B cell (primary cell): ENCODE data around the gene CACNG7. TPM values are rescaled to one million over a fixed set of nuclear protein-coding genes. Genes with fewer than 3 reads are reported as not detected.

Experiments used
- ATAC-seq: fragments of 200-7000 bp; cut with Tn5 transposase; one replicate; pipeline ENCODE4 v1.10.0; 2021; ENCODE audit warnings: low read depth, mild to moderate bottlenecking, moderate number of reproducible peaks, moderate library complexity
- CTCF ChIA-PET: fragments of 350-600 bp; sonication (Branson Sonifier 250); formaldehyde crosslinking; loops from one replicate; lab custom pipeline; 2021; ENCODE audit warnings: antibody characterized with exemption, inconsistent platforms; lab: Charles Lee
- POLR2A ChIA-PET: fragments of 350-600 bp; sonication (Branson Sonifier 250); formaldehyde crosslinking; loops from one replicate; lab custom pipeline; 2021; ENCODE audit warnings: antibody characterized with exemption; lab: Charles Lee
- DNase-seq: peaks from one replicate; pipeline ENCODE4 v3.0.0; 2013
- H2AFZ ChIP-seq: 2 replicates; pipeline ENCODE4 v1.6.1; 2012; ENCODE audit warnings: mild to moderate bottlenecking, low read depth, low read length; ENCODE audit not compliant: insufficient read depth, poor library complexity, severe bottlenecking
- H3K27ac ChIP-seq, 2 donors: 1 replicate in 1 of 2; 2 replicates in 1 of 2; pipeline ENCODE4 v1.5.1; 2012 to 2013; ENCODE audit warnings: low read length in 2 of 2, mild to moderate bottlenecking in 2 of 2, moderate library complexity in 1 of 2
- H3K27me3 ChIP-seq, 4 experiments: fragments of 200-600 bp in 1 of 4; sonication (generic) in 1 of 4; replicated peaks in 1 of 4; 1 replicate in 2 of 4; 2 replicates in 2 of 4; pipeline versions ENCODE4 v1.6.1 to v1.7.0; 2013 to 2016; ENCODE audit warnings: low read length in 3 of 4, mild to moderate bottlenecking in 2 of 4, mixed read lengths in 1 of 4, moderate library complexity in 1 of 4; ENCODE audit not compliant: insufficient read depth in 4 of 4, control insufficient read depth in 3 of 4; ENCODE audit errors: control extremely low read depth in 1 of 4
- H3K36me3 ChIP-seq, 2 experiments: replicated peaks in 1 of 2; 1 replicate in 1 of 2; 2 replicates in 1 of 2; pipeline versions ENCODE4 v1.6.1 to v1.7.1; 2013; ENCODE audit warnings: low read length in 1 of 2; ENCODE audit not compliant: insufficient read depth in 2 of 2, control insufficient read depth in 1 of 2; ENCODE audit errors: control extremely low read depth in 1 of 2, extremely low read depth in 1 of 2
- H3K4me1 ChIP-seq, 2 donors: fragments of 200-600 bp in 1 of 2; sonication (generic) in 1 of 2; 1 replicate in 1 of 2; 2 replicates in 1 of 2; pipeline versions ENCODE4 v1.5.1 to v1.6.1; 2013 to 2017; ENCODE audit warnings: low read length in 2 of 2; ENCODE audit not compliant: control insufficient read depth in 2 of 2, insufficient read depth in 2 of 2
- H3K4me2 ChIP-seq: replicated peaks from 2 replicates; pipeline ENCODE3; 2012; ENCODE audit warnings: mild to moderate bottlenecking, low read depth, low read length; ENCODE audit not compliant: poor library complexity, severe bottlenecking
- H3K4me3 ChIP-seq, 5 experiments: fragments of 200-600 bp in 1 of 5; sonication (generic) in 1 of 5; 1 replicate in 3 of 5; 2 replicates in 2 of 5; pipeline versions ENCODE4 v1.5.1 to v1.7.0; 2011 to 2016; ENCODE audit warnings: low read length in 4 of 5, mild to moderate bottlenecking in 4 of 5, low read depth in 2 of 5, control low read depth in 1 of 5, moderate library complexity in 1 of 5; ENCODE audit not compliant: insufficient read depth in 1 of 5; ENCODE audit errors: control extremely low read depth in 1 of 5, extremely low read depth in 1 of 5
- H3K79me2 ChIP-seq: fragments of 200-600 bp; sonication (generic); one replicate; pipeline ENCODE4 v1.6.0; 2016; ENCODE audit warnings: low read length; ENCODE audit not compliant: control insufficient read depth, insufficient read depth
- H3K9ac ChIP-seq: fragments of 200-600 bp; sonication (generic); 2 replicates; pipeline ENCODE4 v1.6.1; 2017; ENCODE audit warnings: mild to moderate bottlenecking, low read length, moderate library complexity
- H3K9me3 ChIP-seq, 3 donors: one replicate each; pipeline versions ENCODE4 v1.6.1 to v1.7.1; 2013; ENCODE audit warnings: low read length in 2 of 3; ENCODE audit not compliant: control insufficient read depth in 2 of 3, insufficient read depth in 1 of 3; ENCODE audit errors: control extremely low read depth in 1 of 3
- H4K20me1 ChIP-seq: 2 replicates; pipeline ENCODE4 v1.6.0; 2012; ENCODE audit warnings: mild to moderate bottlenecking, low read length; ENCODE audit not compliant: insufficient read depth, control insufficient read depth, poor library complexity, severe bottlenecking
- H3K27ac Mint-ChIP-seq: one replicate; pipeline ENCODE4 v1.8.0; 2021; ENCODE audit warnings: mixed read lengths
- H3K27me3 Mint-ChIP-seq: one replicate; pipeline ENCODE4 v1.8.0; 2021; ENCODE audit warnings: mixed read lengths
- H3K4me1 Mint-ChIP-seq: one replicate; pipeline ENCODE4 v1.8.0; 2021; ENCODE audit warnings: mixed read lengths
- H3K4me3 Mint-ChIP-seq: one replicate; pipeline ENCODE4 v1.8.0; 2021; ENCODE audit warnings: mixed read lengths
- H3K9me3 Mint-ChIP-seq: one replicate; pipeline ENCODE4 v1.8.0; 2022; ENCODE audit warnings: mixed read lengths; ENCODE audit not compliant: insufficient read depth
- EZH2 ChIP-seq: IDR thresholded peaks from 2 replicates; pipeline ENCODE4 v1.6.1; 2012; ENCODE audit warnings: borderline replicate concordance, low read depth, mild to moderate bottlenecking, moderate library complexity, low read length; ENCODE audit not compliant: insufficient read depth, poor library complexity, severe bottlenecking
- WGBS: methylation state at CpG from one replicate; pipeline ENCODE4 v1.1.5; 2013; ENCODE audit warnings: missing lambda C conversion rate; ENCODE audit not compliant: insufficient coverage; 5-methylcytosine and 5-hydroxymethylcytosine counted together
- intact Hi-C: fragments of 100-400 bp; cut with micrococcal nuclease; formaldehyde crosslinking; loops from one replicate; pipeline ENCODE4 v1.10.0; 2022
- polyA plus RNA-seq: library from polyadenylated mRNA; depleted of rRNA; stranded (reverse); fragments of >200 nt; gene quantifications from 2 replicates; pipeline ENCODE4 v1.2.3, GENCODE V29; 2012
- total RNA-seq, 2 donors: library from RNA; stranded (reverse); fragments of 120-200 nt in 1 of 2; gene quantifications; 1 replicate in 1 of 2; 2 replicates in 1 of 2; pipeline versions ENCODE4 v1.2.3 to v1.2.4, GENCODE V29; 2013 to 2022
- TF ChIP-seq, protein P1 (sequence below): fragments of 200-600 bp; IDR thresholded peaks from one replicate; pipeline ENCODE4 v1.8.0; 2022; ENCODE audit warnings: antibody characterized with exemption, mild to moderate bottlenecking

Gene CACNG7
- total and polyA plus RNA-seq, 2 donors (not counting 1 experiment from before 2014, with no cell fraction given) = not detected

DNA sequence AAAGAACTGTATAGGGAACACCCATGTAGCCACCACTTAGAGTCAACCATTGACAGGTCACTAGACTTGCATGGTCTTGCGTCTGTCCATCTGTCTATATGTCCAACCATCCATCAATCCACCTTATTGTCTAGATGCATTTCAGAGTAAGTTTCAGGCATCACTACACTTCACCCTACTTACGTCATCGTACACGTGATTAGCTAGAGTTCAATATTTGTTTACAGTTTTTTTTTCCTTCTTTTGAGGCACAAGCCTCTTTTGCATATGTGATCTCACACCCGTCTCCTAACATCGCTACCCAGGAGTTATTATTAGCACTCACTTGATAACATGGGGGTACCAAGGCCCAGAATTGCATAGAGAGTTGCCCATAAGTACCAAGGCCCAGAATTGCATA lies 6.9 kb downstream of the CACNG7 start:
- peaks cover 2% of the 10 kb centered on the region for H3K4me1 Mint-ChIP-seq
- intact Hi-C loops = no loop called here
- H3K9me3 ChIP-seq = peaks cover 0 to 15% (median 0%) of the 10 kb centered on the region in 3 donors
- H2AFZ ChIP-seq = no peak overlapping the region
- H3K4me3 ChIP-seq = no peak overlapping the region
- no peak overlapping the region for H3K4me3 Mint-ChIP-seq
- H3K27me3 Mint-ChIP-seq = peaks cover 37% of the 10 kb centered on the region
- POLR2A ChIA-PET = no interaction called here
- 100% methylated on average over 1 of the region's 6 CpGs for WGBS
- no peaks in the 10 kb centered on the region for H4K20me1 ChIP-seq
- H3K27ac Mint-ChIP-seq = no peak overlapping the region
- H3K27ac ChIP-seq = no peak overlapping the region
- H3K36me3 ChIP-seq = no peaks in the 10 kb centered on the region
- ATAC-seq (no peak), DNase-seq (no peak)
- H3K4me2 ChIP-seq = no peak overlapping the region
- peaks cover 4% of the 10 kb centered on the region for H3K9me3 Mint-ChIP-seq
- no peaks in the 10 kb centered on the region for H3K4me1 ChIP-seq
- CTCF ChIA-PET = no interaction called here
- H3K9ac ChIP-seq = no peak overlapping the region
- no peak for TF ChIP-seq EZH2
- TF ChIP-seq, protein P1, sequence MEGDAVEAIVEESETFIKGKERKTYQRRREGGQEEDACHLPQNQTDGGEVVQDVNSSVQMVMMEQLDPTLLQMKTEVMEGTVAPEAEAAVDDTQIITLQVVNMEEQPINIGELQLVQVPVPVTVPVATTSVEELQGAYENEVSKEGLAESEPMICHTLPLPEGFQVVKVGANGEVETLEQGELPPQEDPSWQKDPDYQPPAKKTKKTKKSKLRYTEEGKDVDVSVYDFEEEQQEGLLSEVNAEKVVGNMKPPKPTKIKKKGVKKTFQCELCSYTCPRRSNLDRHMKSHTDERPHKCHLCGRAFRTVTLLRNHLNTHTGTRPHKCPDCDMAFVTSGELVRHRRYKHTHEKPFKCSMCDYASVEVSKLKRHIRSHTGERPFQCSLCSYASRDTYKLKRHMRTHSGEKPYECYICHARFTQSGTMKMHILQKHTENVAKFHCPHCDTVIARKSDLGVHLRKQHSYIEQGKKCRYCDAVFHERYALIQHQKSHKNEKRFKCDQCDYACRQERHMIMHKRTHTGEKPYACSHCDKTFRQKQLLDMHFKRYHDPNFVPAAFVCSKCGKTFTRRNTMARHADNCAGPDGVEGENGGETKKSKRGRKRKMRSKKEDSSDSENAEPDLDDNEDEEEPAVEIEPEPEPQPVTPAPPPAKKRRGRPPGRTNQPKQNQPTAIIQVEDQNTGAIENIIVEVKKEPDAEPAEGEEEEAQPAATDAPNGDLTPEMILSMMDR = no peak
- peaks cover 0 to 20% (median 5%) of the 10 kb centered on the region in 4 experiments for H3K27me3 ChIP-seq
- H3K79me2 ChIP-seq = no peaks in the 10 kb centered on the region

DNA sequence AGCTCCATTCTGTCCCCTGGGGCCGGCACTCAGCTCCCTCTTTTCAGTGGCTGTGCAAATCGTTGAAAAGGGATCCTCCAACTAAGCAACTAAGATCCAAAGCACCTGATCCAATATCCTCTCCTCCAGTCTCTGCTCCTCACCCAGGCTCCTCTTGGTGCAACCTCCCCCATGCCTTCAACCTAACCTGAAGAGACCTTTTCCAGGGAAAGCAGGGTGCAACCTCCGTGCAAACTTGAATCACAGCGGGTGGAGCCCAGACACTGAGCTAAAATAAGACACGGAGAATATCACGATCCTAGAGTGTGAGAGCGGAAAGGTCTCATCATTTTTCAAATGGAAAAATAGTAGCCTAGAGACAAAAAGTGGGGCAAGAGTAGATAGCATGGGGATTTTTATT lies 8.3 kb downstream of the CACNG7 start:
- H3K4me3 ChIP-seq = no peak overlapping the region
- H3K9me3 Mint-ChIP-seq = peaks cover 4% of the 10 kb centered on the region
- ChIA-PET CTCF (no interaction called here), POLR2A (no interaction called here)
- intact Hi-C loops = no loop called here
- H3K4me2 ChIP-seq = no peak overlapping the region
- DNase-seq (no peak), ATAC-seq (no peak)
- WGBS = 92% methylated on average over 7 of the region's 7 CpGs
- no peaks in the 10 kb centered on the region for H3K36me3 ChIP-seq
- TF ChIP-seq, protein P1 = no peak
- no peak for TF ChIP-seq EZH2
- no peak overlapping the region for H3K27ac ChIP-seq
- H3K9me3 ChIP-seq = peaks cover 0 to 12% (median 0%) of the 10 kb centered on the region in 3 donors
- H3K9ac ChIP-seq = no peak overlapping the region
- H3K4me3 Mint-ChIP-seq = no peak overlapping the region
- no peaks in the 10 kb centered on the region for H4K20me1 ChIP-seq
- H2AFZ ChIP-seq = no peak overlapping the region
- H3K79me2 ChIP-seq = no peaks in the 10 kb centered on the region
- peaks cover 24% of the 10 kb centered on the region for H3K27me3 Mint-ChIP-seq
- H3K27ac Mint-ChIP-seq = no peak overlapping the region
- no peaks in the 10 kb centered on the region for H3K4me1 ChIP-seq
- peaks cover 0 to 9% (median 1%) of the 10 kb centered on the region in 4 experiments for H3K27me3 ChIP-seq
- peaks cover 2% of the 10 kb centered on the region for H3K4me1 Mint-ChIP-seq
